Mesenteric fat pad (tissue), 1 donor: ENCODE results near the gene SRBD1. TPM values are rescaled to one million over a fixed set of nuclear protein-coding genes. Genes with fewer than 3 reads are reported as not detected.
A peak's percentile ranks its signal among the peaks of the same experiment; 100 is the strongest.

ENCODE experiments used
- DNase-seq: peaks from one replicate; pipeline ENCODE4 v3.0.0-alpha.2; 2020; ENCODE audit warnings: low spot score
- long read RNA-seq: library from polyadenylated mRNA; unstranded; transcript quantifications from one replicate; pipeline ENCODE4 v2.0.0, GENCODE V29; 2020
- total RNA-seq: library from RNA; stranded (reverse); fragmentation: NEBNext Ultra II Directional; extraction: Animal tissue kit (Norgen Biotek cat#: 25700); gene quantifications from one replicate; pipeline ENCODE4 v1.2.1, GENCODE V29; 2021
- donor health status: DM: yes; HTN: yes; CAD: no.

The SRBD1 gene, protein sequence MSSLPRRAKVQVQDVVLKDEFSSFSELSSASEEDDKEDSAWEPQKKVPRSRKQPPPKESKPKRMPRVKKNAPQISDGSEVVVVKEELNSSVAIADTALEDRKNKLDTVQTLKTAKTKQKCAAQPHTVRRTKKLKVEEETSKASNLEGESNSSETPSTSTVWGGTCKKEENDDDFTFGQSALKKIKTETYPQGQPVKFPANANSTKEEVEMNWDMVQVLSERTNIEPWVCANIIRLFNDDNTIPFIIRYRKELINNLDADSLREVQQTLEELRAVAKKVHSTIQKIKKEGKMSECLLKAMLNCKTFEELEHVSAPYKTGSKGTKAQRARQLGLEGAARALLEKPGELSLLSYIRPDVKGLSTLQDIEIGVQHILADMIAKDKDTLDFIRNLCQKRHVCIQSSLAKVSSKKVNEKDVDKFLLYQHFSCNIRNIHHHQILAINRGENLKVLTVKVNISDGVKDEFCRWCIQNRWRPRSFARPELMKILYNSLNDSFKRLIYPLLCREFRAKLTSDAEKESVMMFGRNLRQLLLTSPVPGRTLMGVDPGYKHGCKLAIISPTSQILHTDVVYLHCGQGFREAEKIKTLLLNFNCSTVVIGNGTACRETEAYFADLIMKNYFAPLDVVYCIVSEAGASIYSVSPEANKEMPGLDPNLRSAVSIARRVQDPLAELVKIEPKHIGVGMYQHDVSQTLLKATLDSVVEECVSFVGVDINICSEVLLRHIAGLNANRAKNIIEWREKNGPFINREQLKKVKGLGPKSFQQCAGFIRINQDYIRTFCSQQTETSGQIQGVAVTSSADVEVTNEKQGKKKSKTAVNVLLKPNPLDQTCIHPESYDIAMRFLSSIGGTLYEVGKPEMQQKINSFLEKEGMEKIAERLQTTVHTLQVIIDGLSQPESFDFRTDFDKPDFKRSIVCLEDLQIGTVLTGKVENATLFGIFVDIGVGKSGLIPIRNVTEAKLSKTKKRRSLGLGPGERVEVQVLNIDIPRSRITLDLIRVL
- total RNA-seq, result 11.7 TPM
- long read RNA-seq, partial matches to known transcripts, result 6 of 13 reads
- long read RNA-seq, other reads (novel, unspliced or antisense), result 5 of 13 reads

DNA sequence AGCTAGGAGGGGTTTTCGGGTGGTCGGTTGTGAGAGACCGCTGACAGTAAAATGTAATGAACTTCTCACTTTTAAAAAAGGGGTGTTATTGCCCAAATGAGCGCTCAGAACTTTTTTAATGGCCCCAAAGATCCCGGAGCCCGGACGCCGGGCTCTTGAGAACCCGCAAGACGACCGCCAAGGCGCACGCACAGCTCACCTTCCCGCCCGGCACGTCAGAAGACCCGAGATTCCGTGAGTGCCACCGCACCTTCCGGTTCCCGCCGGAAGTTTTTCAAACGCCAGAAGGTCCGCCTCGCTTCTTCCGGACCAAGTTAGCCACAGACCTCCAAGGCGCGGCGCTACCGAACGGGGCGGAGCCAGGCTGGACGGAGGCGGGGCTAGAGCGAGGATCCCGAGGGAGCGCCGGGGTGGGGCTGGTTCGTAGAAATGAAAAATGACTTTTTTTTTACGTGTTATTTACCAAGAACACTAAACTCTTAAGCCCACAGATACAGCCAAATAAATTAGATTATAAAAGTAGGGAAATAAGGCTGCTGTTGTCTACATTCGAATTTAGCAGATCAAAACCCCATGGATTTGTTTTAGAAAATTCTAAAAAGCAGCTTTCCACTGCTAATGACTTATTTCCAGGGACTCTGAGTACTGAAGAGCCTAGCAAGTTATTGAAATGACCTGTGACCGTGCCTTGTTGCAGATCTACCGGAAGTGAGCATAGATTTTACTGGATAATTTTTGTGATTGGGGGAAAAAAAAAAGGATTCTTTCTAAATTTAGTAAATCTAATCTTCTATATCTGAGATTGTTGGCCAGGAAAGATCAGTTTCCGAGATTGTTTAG is at the start of gene SRBD1:
Gene SRBD1 (minus strand): TSS at position 248 of the 840 bp plus-strand sequence. CDS start 5,826 bp downstream, outside the sequence.
- peak; percentile 98 for DNase-seq

DNA sequence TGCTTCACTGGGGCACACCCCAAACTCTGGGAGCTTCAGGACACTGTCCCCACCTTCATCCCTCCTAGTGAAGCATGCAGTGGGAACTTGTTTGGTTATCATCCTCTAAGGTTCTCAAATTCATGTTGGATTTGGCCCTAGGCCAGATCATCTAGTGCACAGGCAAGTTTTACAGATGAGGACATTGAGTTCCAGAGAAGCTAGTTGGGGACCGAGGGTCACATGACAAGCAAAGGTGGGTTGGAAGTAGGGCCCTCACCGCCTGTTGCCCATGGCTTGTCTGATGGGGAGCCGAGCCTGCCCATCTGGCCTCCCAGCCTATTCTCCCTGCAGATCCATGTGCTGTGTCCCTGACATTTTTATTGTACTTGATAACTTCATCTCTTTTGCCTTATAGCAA is 43.2 kb upstream of the SRBD1 start:
- DNase-seq, result no peak

DNA sequence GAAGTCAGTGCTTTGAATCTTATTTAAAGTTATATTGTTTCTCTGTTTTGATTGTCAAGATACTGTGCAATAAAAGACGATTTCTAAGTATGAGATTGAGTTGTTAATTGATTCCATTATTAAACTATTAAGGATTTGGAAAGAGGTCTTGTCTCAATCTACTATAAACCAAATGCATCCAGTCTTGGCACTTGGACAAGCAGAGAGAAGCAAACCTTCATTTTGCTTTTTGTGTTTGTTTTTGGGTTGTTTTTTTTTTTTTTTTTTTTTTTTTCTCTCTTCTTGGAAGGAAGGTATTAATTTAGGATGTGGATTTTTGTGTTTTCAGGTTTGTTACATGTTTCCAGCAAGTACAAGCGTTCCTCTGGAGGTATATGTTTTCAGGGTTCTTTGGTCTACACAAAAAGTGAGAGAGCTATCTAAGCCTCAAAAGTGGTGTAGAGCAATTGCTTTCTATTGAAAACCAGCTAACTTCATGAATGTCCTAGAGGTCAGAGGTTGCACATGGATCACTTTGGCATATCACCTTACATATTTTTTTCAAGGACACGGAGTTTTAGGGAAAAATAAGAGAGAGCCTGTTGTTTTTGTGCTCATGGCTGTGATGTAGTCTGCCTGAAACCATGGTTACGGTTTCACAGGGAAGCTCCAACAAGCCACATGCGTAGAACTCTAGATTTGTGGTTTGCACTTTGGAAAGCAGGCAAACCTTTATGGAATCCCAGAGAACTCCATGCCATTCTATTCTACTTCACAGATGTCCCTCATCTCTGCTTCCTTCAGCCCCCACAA is 42.3 kb upstream of the SRBD1 start:
- DNase-seq, result no peak

DNA sequence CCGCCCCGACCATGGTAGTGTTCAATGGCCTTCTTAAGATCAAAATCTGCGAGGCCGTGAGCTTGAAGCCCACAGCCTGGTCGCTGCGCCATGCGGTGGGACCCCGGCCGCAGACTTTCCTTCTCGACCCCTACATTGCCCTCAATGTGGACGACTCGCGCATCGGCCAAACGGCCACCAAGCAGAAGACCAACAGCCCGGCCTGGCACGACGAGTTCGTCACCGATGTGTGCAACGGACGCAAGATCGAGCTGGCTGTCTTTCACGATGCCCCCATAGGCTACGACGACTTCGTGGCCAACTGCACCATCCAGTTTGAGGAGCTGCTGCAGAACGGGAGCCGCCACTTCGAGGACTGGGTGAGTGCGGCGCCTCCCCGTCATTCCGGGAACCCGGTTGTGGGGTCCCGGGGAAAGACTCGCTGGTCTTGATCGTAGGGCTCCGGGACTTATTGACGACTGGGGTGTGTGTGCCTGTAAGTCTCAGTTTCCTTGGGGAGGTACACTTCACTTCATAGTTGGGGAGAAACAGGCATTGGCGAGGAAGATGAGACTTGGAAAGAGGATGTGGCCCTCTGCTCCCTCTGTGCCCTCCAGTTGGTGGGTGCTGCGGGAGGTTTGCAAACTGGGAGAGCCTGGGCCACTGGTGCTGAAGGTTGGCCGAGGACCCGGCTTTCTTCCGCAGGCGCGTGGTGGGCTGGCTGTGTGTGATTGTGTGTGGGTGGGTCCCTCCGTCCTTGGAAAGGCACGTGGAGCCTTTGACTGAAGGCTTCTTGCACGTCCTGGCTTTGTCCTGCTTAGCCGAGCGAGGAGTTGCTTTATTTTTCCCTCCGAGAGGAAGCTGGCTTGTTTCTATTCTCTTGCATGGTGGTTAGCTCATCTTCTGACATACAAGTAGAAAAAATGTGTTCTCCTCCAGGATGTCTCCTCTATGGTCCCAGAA is 41.3 kb upstream of the SRBD1 start:
- no peak for DNase-seq

DNA sequence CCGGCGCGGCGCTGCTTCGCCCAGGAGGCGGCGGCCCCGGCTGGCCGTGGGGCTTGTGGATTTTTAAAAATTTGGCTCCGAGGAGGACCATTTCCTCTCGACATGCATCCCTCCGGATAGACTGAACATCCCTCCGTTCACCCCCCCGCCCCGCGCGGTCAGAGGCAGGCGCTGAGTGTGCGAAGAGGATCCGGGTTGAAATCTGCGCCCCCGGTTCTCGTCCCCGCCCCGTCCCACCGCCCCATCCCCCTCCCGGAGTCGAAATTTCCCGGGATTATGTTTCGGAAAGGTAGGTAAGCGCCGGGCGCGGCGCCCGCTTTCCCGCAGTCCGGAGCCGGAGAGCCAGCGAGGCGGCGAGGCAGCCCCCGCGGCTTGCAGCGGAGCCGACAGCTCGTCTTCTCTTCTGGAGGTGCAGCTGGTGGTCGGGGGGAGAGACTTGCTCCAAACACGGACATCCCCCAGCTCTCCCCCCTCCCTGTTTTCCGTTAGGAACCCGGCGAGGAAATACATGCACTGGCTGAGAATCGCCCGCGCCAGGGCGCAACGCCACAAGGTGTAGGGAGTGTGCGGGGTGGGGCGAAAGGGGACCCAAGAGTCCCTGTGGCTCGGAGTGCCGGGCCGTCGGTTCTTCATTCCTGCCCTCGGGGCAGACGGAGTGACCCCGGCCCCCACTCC is 40.5 kb upstream of the SRBD1 start, which contains the start of gene PRKCE:
Gene PRKCE (plus strand): TSS at position 261 of the 675 bp plus-strand sequence.
- peak; percentile 91 for DNase-seq

DNA sequence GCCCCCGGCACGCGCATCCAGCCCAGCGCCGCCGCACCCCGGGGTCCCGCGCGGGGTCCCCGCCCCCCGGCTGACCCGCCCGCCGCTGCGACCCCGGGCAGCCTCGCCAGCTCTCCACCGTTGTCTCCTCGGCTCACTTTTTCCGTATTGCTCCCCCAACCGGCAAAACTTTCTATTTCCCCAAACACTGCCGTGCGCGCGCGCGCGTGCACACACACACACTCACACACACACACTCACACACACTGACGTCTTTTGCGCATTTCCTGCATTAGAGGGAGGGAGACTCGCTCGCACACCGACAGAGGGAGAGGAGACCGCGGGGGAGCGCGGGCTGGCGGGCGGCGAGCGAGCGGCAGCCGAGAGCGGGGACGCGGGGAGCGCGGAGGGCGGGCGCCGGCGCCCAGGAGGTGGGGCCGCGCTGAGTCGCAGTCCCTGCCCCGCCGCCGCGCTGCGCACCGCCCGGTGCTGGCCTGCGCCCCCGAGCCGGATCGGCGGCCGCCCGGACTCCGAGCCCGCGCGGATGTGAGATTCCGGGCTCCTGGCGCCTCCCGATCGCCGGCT is 39.9 kb upstream of the SRBD1 start:
- DNase-seq, result peak; percentile 95

DNA sequence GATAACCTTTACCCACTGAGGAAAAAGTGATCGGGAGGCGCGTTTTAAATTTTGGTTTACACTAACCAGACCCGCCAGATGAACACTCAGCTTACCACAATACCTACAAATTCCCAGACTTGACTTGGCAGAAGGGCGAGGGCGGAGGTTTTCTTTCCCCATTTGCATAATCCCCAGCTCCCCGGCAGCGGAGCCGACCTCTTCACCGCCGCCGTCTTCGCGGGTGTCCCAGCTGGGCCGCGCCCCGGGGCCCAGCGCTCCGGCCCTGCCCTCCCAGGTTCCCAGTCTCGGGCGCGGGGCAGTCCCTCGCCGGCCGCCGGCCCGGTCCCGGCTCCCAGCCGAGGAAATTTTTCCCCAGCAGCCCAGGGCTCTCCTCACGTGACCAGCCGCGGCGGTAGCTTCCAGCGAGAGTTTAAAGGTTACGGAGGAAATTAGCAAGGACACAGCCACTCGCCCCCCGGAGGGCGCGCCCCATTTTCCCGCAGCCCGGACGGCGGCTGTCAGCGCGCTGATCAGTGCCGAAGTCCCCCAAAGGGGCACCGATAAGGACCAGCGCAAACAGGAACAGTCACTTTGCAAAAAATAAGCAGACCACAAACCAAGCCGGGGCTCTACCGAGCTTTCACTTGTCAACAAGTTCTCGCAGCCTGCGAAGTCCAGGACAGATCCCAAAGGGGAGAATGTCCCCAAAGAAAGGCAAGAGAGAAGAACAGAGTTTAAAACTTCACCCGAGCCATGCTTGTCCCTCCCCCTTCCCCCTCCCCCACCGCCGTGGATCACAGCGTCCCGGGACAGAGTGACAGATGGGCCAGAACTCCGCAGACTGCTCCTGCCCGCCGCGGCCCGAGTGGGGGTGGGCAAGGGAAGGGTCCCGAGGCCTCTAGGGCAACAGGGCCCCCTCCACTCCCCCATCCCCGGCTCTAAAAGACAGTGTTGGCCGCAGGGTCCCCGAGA is 39.1 kb upstream of the SRBD1 start:
- peak; percentile 93 for DNase-seq

DNA sequence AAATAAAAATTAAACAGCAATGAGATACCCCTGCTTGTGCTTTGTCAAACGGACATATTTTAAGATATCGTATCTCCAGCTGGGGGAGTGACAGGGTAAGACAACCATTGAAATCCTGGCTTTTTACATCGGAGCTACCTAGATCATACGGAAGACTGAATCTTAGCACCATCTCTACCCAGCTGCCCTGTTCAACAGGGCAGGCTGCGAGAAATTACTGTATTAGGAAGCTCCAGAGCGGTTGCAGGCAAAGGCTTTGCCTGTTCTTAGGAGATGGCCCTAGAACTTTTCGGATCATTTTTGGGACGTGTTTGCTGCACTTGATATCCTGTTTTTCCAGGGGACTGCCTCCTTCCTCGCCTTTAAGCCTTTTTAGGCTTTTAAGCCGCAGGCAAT is 38.4 kb upstream of the SRBD1 start:
- DNase-seq, result no peak

DNA sequence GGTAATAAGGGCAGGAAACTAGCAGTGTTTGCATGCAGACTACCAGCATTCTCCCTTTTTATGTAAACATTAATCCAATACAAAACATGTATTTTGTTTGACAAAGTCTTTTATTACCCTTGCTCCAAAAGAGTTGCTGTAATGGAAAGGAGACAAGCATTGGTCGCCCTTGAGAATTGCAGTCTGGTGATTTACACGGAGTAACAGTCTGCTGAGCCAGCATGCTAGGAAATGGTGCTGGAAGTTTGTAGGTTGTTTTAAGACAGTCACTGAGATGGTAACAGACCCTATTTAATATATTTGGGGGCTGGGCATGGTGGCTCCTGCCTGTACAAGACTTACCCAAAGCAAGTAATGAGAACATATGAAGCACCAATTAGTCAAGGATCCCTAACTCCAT is 37.6 kb upstream of the SRBD1 start:
- no peak for DNase-seq

DNA sequence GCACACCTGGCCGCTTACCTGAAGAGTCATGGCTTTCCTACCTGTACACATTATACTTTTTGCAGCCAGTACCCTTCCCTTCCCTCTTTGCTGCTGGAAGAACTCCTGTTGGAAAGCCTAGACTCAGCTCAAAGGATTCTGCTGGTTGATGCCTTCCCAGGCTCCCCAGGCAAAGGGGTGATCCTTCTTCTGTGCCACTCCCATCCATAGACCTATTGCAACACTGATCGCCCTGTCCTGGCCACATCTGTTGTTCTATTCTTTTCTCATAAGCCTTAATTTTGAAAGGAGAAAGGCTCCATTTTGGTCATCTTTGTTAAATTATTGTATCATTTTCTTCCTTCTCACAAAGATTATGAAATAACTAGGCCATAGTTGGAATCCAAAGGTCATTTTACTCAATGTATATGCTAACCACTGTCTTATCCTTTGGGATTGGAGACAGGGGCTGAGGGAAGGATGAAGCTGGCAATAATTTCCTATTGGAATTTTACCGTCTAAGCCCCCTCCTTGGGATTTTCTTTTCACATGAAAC is 37.0 kb upstream of the SRBD1 start:
- no peak for DNase-seq

DNA sequence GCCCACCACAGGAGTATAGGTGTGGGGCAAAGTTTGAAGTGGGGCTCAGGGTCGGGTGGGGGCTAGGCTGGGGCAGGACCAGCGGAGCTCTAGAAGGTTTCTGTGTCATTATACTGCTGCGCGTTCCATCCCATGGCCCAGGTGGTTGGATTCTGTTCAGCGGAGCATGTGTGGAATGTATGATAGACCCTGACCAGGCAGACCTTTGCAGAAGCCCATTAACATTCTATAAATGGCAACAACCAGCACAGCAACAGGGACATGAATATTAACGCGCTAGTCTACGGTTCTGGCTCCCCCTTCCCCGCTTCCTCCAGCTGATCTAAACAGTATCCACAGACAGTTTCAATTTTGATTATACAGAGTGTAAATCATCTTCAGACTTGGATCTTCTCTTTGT is 36.3 kb upstream of the SRBD1 start:
- DNase-seq, result no peak

DNA sequence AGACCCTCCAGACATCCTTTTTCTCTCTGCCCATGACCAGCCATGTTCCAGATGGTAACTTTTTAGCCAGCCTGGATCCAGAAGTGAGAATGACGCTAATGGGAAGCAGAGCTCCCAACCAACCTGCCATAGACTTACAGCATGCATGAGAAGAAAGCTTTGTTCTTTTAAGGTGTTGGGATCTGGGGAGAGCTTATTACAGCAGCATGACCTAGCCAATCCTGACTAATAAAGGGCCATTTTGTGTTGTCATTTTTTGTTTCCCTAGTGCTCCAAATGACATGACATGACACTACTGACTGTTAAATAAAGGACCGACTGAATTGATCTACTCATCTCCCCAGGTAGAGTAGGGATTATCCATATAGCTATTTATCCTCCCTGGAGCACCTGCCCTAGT is 35.2 kb upstream of the SRBD1 start:
- DNase-seq, result no peak

DNA sequence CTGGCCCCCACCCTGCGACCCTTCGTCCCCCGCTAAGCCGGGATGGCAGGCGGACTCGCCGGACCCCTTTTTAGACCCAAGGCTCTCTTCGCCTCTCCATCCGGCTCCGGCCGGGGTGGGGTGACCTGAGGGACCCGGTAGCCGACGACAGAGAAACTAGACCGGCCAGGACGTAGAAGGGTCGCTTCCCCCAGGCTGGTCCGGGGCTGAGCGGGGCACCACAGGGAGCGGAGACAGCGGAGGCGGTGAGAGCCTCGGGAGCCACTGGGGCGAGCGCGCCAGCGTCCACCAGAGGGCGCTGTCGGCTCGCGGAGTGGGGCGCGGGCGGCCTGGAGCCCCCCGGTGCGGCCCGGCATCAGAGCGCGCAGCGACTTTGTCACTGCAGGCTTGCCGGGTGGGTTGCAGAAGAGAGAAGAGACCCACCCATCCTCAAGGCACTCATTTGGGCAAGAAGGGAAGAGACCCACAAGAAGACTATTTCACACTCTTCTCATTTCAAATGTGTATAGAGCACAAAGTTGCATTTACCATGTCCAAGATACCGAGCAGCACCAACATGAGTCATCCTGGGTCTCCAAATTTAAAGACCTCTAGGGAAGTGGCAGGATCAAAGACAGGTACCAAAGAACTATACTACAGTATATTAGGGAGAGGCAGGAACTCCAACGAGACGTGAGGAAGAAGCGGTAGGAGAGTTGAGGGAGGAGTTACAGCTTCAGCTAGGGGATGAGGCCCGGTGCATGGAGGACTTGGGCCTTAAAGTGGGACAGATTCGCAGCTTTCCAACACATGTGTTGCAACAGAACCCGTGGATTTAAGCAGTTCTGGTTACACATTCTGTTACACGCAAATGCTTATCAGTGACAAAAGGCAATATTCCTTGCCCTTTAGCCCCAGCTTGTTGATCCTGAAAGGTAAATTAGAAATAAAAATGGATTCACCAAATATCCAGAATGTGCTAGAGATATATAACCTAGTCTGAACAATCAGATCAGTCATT is 32.8 kb upstream of the SRBD1 start:
- peak; percentile 95 for DNase-seq

DNA sequence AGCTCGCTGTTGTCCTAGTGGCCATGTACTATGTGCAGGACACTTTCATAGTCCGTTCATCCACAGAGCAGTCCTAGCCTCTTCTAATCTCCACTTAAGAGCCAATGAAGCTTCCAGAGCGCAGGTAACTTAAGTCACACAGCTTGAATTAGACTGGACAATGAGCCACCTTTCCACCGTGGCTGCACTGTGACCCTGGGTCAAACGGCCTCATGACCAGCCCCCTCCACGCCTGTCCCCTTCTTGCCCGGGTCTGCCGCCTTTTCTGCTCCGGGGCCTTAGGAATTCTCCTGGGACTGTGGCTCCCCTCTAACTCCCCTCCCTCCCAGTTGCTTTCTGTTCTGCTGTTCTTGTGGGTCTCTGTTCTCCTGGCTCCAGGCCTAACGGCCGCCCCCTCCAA is 32.0 kb upstream of the SRBD1 start:
- DNase-seq, result no peak

DNA sequence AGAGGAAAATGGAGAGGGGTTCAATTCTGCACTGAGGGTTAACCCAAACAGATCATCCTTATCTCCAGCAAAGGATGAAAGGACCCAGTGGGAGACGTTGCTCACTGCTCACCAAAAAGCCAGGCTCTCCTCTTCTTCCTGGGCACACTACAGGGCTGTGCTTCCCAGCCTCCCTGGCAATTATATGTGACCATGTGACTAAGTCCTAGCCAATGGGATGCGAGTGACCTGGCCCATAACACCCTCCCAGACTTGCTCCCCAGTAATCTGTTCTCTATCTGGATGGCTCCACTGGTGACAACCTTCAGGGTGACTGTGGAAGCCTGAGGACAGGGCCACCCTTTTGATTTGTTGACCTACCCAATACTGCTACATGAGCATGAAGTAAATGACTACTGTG is 29.5 kb upstream of the SRBD1 start:
- DNase-seq, result no peak
